ENCODE results near the gene TTI1.

Gene TTI1

DNA sequence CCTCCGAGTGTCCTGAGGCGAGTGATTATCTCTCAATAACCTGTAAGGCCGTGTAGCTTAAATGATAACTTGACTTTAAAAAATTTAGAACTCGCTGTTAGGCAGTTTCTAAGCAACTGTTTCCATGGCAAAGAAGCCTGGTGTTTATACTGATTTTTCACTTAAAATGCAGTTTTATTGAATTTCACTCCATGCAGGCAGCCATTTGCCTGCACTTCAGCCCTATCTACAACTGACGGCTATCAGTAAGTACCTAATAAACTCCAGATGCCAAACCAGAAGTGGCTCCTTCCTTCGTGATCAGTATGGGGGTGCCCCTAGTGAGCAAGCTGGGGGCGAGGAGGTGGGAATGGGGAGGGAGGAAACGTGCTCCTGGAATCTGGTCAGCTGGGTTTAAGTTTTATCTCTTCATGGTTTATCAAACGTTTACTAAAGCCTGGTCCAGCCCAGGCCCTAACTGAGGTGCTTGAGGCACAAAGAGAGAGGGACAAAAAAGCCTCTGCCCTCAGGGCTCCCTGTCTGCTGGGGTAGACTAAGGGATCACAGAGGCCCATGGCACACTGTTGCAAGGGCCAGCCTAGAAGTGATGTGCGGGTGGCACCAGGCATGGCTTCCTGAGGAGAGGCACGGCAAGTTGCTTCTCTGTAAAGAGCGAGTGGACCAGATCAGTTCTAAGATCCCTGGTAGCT is 45.5 kb downstream of the TTI1 start:
- no peak for DNase-seq (ENCODE audit: low spot score)

DNA sequence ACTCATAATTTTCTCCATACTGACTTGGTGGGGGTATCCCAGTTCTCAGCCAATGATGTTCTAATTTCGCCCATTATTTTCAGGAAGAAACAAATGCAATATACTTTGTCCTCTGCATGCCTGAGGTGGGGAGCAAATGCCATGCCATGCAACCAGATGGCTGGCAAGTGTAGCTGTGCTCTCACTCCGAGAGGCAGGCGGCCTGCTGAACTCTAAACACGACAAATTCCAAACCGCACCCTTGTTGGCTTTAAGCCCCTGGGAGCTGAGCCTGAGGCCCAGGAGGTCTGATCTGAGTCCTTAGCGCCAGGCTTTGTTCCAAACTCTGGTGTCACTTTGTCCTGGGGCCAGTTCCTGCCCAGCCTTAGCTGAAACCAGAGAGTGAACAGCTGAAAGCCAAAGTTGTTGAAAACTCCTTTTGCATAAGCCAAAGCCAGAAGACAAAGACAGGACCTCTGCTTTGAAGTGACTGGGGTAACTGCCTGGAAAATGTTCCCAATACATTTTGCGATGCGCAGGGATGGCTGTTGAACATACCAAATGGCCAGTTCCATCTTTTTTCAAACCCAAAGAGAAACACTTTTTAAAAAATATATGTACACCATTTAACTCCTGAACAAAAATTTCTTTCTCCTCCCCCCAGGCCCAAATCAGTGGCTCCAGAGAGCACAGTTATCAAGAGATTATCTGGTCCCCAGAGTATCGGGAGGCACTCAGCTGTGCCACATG is 46.2 kb downstream of the TTI1 start:
- DNase-seq (ENCODE audit: low spot score): no peak

DNA sequence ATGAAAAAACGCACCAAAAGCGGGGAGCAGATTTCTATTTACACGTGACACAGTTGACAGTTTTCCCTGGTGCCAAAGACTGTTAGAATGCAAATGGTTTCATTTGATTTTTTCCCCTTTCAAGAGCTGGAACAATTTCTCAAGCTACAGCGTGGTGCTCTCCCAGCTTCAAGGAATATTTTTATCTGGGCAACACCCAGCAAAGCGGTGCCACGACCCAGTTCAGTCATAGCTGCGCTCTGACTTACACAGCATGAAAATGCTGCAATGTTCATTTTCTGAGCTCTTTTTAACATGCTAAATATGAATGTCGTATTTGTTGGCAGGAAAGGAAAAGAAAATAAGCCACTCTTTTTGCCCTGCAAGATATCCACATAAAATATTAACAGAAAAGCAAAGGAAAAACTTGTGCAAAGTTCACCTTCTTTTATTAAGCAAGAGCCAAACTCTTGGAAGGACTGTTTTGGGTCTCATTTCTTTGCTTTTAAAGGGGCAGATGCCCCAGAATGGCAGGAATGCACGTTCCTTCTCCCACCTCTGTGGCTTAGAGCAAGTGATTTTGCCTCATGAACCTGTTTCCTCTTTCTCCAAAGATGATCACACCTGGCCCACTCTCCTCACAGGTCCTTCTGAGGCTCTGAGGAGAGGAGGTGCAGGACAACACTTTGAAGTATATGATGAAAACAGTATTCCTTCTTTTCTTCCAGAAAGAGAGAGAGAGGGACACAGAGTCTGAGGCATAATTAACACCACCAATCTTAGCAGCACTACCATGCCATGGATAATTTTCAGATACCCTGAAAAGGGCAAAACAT is 47.0 kb downstream of the TTI1 start:
- DNase-seq (ENCODE audit: low spot score): no peak

DNA sequence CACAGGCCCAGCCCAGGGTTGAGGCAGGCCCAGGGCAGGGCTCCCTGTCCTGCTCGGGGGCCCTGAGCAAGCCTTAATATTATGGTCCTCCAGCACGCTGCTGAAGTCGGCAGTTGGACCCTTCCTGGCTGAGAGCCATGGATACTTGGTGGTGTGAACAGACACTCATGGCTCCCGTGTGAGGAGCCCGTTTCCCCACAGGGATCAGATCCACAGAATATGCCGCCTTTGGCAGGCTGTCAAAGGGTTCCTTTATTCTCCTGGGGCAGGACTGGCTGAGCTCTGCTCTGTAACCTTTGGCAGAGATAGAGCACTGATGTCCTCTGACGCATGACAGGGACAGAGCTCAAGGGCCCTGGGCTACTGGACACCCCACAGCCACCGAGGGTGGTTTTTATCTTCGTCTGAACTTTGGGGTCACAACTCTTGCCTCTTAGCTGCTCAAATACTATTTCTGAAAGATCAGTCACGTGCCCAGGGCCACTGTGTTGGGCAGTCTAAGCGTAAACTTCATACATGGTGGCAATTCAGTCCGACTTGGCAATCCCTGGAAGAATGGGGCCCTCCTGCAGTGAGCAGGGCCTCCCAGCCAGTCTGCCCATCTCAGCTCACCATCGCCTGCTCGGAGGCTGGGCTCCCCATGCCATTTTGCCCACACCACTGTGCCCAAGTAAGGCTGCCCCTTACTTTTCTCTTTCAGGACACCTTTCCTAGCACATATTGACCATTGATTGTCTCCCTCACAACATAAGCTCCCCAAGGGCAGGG is 49.1 kb downstream of the TTI1 start:
- no peak for DNase-seq (ENCODE audit: low spot score)

DNA sequence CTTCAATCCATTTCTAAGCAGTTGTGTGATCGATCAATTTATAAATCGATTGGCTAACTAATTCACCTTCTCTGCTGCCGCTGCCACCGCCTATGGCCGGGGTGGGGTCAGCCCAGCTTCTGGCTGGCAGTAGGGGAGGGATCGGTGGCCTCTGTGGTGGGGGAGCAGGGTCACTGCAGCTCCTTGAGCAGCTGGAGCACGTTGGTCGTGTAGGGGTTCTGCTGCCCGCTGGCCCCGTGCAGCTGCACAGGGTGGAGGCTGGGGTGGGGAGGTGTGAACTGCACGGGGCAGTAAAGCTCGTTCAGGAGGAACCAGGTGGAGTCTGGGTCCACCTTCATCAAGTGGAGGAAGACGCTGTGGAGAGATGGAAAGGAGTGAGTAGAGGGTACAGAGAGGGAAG is 50.0 kb downstream of the TTI1 start:
- DNase-seq (ENCODE audit: low spot score): no peak

DNA sequence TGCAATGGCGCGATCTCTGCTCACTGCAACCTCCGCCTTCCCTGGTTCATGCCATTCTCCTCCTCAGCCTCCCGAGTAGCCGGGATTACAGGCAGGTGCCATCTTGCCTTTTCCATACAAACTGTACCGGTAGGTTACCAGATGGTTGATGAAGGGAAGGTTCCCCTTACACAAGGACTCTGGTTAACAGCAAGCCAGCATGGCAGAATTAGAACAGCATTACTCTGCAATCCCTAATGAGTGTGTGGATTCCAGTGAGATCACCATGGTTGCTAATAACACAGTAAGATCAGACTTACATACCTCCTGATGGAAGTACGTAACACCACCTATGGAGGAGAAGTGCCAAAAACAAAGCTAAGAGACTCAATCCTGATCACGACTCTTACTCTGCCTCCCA is 51.7 kb downstream of the TTI1 start:
- no peak for DNase-seq (ENCODE audit: low spot score)

DNA sequence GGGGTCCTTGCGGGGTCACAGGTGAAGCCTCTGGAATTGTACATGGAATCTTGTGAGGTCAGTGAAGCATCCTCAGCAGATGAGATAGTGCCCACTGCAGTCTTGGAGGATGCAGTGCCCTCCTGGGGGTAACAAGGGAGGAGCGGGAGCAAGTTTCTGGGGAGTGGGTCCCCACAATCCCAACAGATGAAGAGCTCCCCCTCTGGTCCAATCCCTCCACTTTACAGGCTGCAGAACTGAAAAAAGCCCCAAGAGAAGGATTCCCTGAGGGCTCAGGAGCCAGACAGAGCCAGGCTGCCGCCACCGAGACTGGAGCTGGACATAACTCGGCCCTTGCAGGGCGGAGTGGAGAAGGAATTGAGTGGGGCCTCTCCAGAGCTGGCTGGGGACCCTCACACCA is 52.4 kb downstream of the TTI1 start:
- no peak for DNase-seq (ENCODE audit: low spot score)

DNA sequence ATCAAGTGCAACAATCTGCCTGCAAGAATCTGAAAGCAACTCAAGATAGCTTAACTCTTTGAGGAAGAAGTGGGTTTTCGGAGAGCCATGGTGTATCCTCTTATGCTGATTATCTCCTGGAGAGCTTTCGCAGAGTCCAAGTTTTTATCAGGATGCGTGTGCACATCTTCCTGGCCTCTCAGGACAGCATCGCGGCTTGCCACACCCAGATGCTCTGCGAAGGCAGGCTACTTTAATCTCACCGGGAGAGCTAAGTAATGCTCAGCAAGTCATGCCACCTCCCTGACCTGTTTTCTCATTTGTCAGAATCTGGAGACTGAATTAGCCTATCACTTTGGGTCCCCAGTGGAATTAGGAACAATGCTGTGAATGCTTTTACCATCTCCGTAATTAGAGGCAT is 52.9 kb downstream of the TTI1 start:
- DNase-seq (ENCODE audit: low spot score): no peak

DNA sequence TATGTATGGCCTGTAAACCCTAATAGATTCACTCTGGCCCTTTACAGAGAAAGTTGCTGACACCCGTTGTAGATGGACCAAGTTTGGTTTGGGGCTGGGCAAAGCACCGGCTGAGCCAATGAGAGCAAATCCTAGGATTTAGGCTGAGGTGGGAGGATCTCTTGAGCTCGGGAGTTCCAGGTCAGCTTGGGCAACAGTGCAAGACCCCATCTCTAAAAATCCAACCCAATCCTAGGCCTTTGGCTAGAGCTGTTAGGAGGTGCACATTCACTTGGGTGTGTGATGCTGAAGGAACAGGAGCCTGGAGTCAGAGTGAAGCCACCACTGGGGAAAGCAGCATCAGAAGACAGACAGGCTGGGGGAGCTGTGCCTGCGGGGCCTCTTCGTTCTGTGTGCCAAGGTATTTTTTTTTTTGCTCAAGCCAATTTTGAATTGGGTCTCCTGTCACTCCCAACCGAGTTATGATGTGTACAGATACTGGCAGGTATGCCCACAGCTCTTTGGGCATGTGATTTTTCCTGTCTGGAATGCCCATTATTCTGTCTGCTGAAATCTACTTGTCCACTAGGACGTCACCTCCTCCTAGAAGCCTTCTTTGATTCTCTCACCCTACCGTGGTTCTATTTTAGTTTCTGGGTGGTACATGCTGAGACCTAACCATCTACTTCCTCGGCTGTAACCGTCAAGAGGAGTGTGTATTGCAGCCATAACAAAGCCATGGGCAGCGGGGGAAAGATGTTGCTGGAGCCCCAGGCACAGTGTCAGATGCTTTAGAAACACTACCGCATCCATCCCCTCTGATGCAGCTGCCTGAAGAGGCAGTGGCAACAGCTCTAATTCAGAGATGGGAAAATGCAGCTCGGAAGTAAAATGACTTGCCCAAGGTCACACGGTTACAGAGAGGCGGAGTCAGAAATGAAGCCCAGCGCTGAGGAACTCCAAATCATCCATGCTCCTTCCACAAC is 54.0 kb downstream of the TTI1 start:
- DNase-seq (ENCODE audit: low spot score): no peak

DNA sequence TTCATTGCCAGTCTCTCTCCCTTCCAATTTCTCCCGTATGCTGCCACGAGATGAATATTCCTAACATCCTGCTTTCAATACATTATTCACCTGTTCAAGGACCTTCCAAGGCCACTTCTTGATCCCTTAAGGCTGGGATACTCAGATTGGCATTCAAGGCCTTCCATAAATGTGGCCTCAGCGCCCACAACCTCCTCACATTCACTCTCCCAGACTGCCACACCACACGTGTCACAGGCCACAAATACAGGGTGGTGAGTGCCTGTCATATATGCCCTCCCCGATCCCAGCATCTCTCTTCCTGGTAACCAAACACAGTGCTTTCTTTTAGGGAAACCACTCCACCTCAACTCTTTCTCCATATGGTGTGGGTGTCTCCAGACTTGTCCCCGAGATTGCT is 55.5 kb downstream of the TTI1 start:
- DNase-seq (ENCODE audit: low spot score): no peak

DNA sequence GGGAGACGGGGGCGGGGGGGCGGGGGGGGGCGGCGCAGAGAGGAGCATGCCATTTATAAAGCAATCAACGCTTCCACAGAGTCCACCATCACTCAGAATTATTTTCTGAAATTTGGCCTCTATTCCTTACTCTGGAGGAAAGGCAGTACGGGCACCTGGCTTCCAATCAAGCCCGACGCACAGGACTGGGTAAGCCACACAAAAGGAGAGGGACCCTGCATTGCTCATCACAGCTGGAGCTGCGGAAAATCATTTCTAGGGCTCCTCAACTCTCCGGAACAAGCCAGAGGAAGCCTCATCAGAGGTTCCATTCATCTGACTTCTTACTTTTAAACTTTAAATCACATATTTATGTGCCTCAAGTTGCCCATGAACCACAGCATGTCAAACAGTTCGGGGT is 55.9 kb downstream of the TTI1 start:
- DNase-seq (ENCODE audit: low spot score): no peak

DNA sequence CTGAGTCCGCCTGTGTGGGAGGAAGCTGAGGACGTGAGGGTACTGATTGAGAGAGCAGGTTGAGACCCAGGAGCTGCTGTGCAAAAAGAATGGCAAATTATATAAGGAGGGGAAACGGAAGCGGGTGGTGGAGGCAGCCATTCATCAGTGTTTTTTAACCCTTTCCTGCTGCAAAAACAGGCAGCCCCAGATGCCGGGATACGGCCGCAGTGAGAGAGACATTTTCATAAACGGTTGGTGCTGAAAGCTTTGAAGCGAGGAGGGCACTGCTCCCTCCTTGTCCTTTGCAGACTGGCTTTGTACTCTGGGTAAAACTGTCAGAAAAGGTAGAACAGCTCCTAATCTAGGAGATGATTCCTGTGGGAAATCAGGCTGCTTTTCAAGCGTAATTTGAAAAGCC is 56.4 kb downstream of the TTI1 start:
- no peak for DNase-seq (ENCODE audit: low spot score)

DNA sequence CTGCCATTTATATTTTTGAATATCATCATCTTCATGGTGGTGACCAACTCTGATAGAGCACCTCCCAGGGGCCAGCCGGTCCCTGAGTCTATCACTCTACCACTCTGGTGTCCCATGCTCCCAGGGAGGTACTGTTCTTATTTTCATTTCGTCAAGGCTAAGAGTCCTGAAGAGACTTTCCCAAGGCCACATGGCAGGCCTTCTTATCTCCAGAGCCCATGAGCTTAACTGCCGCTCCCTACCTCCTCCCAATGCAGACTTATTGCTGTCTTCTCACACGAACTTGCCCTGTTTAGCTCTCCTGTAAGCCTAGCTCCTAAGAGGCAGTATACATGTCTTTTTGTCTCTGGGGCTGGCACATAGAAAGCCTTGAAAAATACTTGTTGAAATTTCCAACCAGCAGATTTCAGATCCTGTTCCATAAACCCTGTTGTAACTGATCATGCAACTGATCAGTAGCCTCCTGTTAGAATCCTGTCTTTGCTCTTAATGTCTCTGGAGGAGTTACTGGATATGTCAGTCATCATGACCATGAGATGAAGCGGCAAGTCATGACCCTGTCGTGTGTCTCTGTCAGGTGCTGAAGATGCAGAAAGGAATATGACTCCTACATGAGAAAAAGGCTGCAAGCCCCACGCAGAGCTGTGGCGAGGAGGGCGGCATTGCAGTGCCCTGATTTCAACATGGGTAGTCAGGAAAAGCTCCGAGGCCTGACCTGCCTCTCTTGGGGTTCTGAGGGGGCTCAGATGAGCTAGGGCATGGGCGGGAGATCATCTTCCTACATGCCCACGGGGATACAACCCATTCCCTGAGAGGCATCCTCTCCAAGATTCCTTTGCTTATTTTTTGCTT is 60.0 kb downstream of the TTI1 start:
- no peak for DNase-seq (ENCODE audit: low spot score)

DNA sequence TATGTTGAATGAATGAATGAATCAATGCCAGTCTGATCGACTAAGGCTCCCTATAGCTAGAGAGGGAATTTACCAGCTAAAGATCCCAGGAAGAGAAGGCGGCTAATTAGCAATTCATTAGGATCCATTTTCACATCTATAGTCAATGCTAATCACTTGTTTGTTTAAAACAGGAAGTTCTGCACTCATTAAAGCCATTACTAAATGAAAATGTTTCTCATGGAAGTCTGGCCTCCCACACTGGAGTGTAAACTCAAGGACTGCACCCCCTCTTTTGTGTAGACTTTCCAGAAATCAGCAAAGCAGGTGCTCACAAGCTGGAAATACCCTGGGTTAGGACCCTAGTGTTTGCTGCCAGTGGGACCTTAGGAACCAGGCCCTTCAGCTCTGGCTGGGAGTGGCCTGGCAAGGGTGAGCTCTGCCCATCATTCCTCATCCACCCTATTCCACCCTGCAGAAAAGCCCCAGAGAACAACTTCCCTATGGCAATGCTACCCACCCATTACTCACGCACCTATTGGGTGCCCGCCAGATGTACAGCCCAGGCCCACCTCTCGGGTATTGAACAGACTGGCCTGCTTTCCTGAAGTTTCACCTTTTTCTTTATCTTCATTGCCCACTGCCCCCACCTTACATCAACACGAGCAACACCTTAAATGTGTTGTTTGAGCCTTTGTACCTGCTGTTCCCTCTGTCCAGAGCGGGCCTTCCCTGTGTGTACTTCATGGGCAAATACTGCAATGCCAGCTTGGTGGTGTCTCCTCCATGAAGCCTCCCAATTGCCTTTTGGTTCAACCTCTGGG is 60.8 kb downstream of the TTI1 start:
- no peak for DNase-seq (ENCODE audit: low spot score)

DNA sequence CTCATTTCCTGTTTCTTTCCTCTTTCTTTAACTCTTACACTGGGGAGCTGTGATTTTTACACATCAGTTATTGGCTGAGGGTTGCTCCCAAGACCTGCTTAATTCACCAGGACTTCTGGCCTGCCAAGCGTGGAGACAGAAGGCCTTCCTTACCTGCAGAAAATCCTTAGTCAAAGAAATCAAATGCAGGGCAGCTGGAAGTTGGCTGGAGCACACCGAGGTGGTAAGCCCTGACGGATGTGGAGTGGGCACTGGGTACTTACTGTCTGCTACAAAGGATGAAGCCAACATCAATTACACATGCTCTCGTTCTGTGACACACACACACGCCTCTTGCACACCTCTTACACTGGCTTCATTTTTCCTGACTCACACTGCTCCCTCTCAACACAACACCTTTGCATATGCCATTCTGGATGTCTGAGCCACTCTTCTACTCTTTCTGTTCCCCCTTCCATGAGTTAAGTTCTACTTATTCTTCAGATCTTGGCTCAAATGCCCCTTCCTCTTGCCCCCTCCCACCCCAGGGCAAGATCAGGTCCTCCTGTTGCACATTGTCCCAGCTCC is 61.6 kb downstream of the TTI1 start:
- DNase-seq (ENCODE audit: low spot score): no peak

DNA sequence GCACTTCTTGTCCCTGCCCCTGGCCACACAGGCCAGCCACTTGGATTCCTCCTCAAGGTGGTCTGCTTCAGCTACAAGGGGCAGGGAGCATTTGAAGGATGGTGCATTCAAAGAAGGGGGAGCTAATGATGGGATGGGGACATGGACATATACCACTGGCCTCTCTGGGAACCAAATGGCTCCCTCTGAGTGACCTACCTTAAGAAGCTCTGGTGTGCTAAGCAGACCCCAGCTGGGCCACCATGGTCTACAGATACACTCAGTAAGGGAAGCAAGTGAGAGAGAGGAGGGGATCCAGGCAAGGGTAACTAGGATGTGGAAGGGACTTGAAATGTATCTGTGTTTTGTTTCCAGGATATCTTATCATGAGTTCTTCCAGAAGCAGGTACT is 62.4 kb downstream of the TTI1 start:
- no peak for DNase-seq (ENCODE audit: low spot score)

DNA sequence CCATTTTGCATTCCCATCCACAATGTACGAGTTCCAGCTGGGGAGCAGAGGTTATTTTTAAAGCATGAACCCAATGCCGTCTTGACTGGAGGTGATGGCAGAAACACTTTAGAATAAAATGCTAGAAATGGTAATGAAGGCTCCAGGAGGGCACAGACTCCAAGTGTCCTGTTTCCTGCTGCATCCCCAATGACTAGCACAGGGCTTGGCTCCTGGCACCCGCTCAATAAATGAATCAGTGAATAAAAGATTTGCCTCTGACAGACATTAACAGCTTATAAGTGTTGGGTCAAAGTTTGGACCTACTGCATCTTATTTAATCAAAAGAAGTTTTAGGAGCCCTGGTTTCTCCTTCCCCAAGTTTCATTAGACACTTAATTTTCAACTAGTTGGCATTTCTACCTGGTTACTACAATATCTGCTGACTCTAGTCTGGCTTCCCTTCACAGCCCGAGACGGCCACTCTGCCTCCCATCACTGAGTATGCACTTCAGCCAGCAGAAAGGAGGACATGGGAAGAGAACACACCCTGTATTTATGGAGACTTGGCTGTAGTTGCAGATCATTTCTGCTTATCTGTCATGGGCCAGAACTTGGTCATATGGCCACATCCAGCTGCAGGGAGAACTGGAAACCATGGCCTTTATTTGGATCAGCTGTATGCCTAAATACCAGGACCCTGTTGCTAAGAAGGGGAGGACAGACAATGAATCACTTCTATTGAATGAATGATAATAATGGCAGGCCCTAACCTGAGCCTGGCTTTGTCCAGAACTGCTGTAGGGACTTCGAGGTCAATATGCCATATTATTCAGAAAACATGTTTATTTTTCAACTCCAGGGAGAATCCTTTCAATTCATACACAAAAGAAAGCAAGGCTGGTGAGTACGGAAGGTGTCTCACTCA is 63.1 kb downstream of the TTI1 start:
- DNase-seq (ENCODE audit: low spot score): no peak

DNA sequence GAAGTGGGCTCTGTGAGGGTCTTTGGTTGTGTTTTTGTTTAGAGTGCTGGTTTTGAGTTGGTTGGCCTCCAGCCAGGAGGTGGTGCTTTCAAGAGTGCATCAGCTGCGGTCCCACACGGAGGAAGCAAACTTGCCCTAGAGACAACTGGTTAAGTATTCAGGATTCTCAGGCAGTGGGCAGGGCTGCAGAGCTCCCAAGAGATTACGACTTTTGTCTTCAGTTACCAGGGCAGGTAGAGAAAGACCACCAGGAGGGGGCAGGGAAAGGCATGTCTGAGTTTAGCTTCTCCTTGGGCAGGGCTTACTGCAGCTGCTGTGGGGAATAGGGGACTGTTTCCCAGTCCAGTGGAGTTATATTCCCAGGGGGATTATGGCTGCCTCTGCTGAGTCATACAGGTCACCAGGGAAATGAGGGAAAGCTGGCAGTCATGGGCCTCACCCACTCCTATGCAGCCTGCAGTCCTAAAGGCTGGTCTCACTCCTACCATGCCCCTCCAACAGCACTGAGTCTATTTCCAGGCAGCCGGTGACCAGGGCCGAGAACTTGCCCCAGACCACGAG is 64.3 kb downstream of the TTI1 start:
- DNase-seq (ENCODE audit: low spot score): no peak

Data from germinal center (tissue), 1 donor.